Osteoblast (primary cell): ENCODE results near the gene RPL19. TPM values are rescaled to one million over a fixed set of nuclear protein-coding genes. Genes with fewer than 3 reads are reported as not detected.
"Not testable (repeated sequence)": the region's sequence is repeated elsewhere in the genome, so short reads cannot be mapped to it uniquely, and the experiment has no call there.

Experiments used
- DNase-seq: peaks from one replicate; pipeline ENCODE4 v3.0.0; 2011; ENCODE audit warnings: low spot score, mixed read lengths; ENCODE audit not compliant: insufficient read length; ENCODE audit errors: missing footprints
- H2AFZ ChIP-seq: 2 replicates; pipeline ENCODE4 v1.6.0; 2011; ENCODE audit warnings: mild to moderate bottlenecking, low read length
- H3K27ac ChIP-seq: 2 replicates; pipeline ENCODE4 v1.5.1; 2011; ENCODE audit warnings: mild to moderate bottlenecking, low read depth, low read length, moderate library complexity
- H3K27me3 ChIP-seq: 2 replicates; pipeline ENCODE4 v1.6.0; 2012; ENCODE audit warnings: mild to moderate bottlenecking, control low read depth, inconsistent platforms, low read length, moderate library complexity; ENCODE audit not compliant: insufficient read depth
- H3K36me3 ChIP-seq: 2 replicates; pipeline ENCODE4 v1.5.1; 2011; ENCODE audit warnings: mild to moderate bottlenecking, low read length, control low read depth, moderate library complexity; ENCODE audit not compliant: insufficient read depth
- H3K4me1 ChIP-seq: 2 replicates; pipeline ENCODE4 v1.5.1; 2011; ENCODE audit warnings: mild to moderate bottlenecking, low read length, control low read depth, moderate library complexity; ENCODE audit not compliant: insufficient read depth
- H3K4me2 ChIP-seq: 2 replicates; pipeline ENCODE4 v1.6.0; 2011; ENCODE audit warnings: mild to moderate bottlenecking, low read length; ENCODE audit not compliant: insufficient read depth
- H3K4me3 ChIP-seq: fragments of 200-600 bp; sonication (generic); 3 replicates; pipeline ENCODE4 v1.5.1; 2012; ENCODE audit warnings: mild to moderate bottlenecking, low read length, inconsistent platforms; ENCODE audit not compliant: insufficient read depth
- H3K79me2 ChIP-seq: 2 replicates; pipeline ENCODE4 v1.6.0; 2012; ENCODE audit warnings: mild to moderate bottlenecking, low read length, control low read depth, inconsistent platforms; ENCODE audit not compliant: insufficient read depth
- H3K9me3 ChIP-seq: 2 replicates; pipeline ENCODE4 v1.5.1; 2011; ENCODE audit warnings: low read depth, low read length, control low read depth
- H4K20me1 ChIP-seq: 2 replicates; pipeline ENCODE4 v1.6.0; 2012; ENCODE audit warnings: mild to moderate bottlenecking, low read length, control low read depth; ENCODE audit not compliant: insufficient read depth
- CTCF ChIP-seq: IDR thresholded peaks from 2 replicates; pipeline ENCODE4 v1.5.1; 2011; ENCODE audit warnings: mild to moderate bottlenecking, low read depth, low read length, moderate library complexity; ENCODE audit errors: extremely low read depth
- total RNA-seq: library from RNA; depleted of rRNA; stranded (reverse); fragments of >200 nt; gene quantifications from 2 replicates; pipeline ENCODE4 v1.2.3, GENCODE V29; 2012

Gene RPL19
- total RNA-seq, 1 donor: 1,279 TPM

GRCh38 chr17:39244016-39244599, 44.0 kb downstream of the RPL19 start:
- no peak overlapping the region for H3K4me2 ChIP-seq
- no peaks in the 10 kb centered on the region for H3K79me2 ChIP-seq
- peaks cover 4% of the 10 kb centered on the region for H3K27me3 ChIP-seq
- no peak for TF ChIP-seq CTCF
- H2AFZ ChIP-seq: no peak overlapping the region
- H3K27ac ChIP-seq: no peak overlapping the region
- no peaks in the 10 kb centered on the region for H4K20me1 ChIP-seq
- DNase-seq: peak; percentile 45
- no peaks in the 10 kb centered on the region for H3K36me3 ChIP-seq
- no peak overlapping the region for H3K4me3 ChIP-seq
- no peaks in the 10 kb centered on the region for H3K9me3 ChIP-seq
- H3K4me1 ChIP-seq: peaks cover 2% of the 10 kb centered on the region

- H3K79me2 ChIP-seq: no peaks in the 10 kb centered on the region
- TF ChIP-seq CTCF: peak; percentile 95
- peak; percentile 93 for DNase-seq
Observed at GRCh38 chr17:39244600-39245570, 44.8 kb downstream of the RPL19 start.

GRCh38 chr17:39246274-39246673, 46.2 kb downstream of the RPL19 start:
- peaks cover 2% of the 10 kb centered on the region for H3K4me1 ChIP-seq
- H3K4me2 ChIP-seq: no peak overlapping the region
- no peak overlapping the region for H3K4me3 ChIP-seq
- no peak overlapping the region for H2AFZ ChIP-seq
- no peaks in the 10 kb centered on the region for H3K79me2 ChIP-seq
- no peak overlapping the region for H3K27ac ChIP-seq
- TF ChIP-seq CTCF: peak; percentile 11
- no peaks in the 10 kb centered on the region for H3K9me3 ChIP-seq
- DNase-seq: peak; percentile 59
- H3K36me3 ChIP-seq: no peaks in the 10 kb centered on the region
- H3K27me3 ChIP-seq: peaks cover 4% of the 10 kb centered on the region
- no peaks in the 10 kb centered on the region for H4K20me1 ChIP-seq

More at GRCh38 chr17:39244600-39245570, 44.8 kb downstream of the RPL19 start:
- H3K4me2 ChIP-seq: no peak overlapping the region
- no peak overlapping the region for H3K27ac ChIP-seq
- H3K4me3 ChIP-seq: no peak overlapping the region
- no peaks in the 10 kb centered on the region for H4K20me1 ChIP-seq
- H3K4me1 ChIP-seq: peaks cover 2% of the 10 kb centered on the region
- H3K9me3 ChIP-seq: no peaks in the 10 kb centered on the region
- no peak overlapping the region for H2AFZ ChIP-seq
- no peaks in the 10 kb centered on the region for H3K36me3 ChIP-seq
- H3K27me3 ChIP-seq: peaks cover 4% of the 10 kb centered on the region

- H3K4me1 ChIP-seq, DNase-seq, H3K79me2 ChIP-seq, H3K4me2 ChIP-seq, H3K27me3 ChIP-seq, H3K36me3 ChIP-seq, H4K20me1 ChIP-seq, H3K27ac ChIP-seq, H3K9me3 ChIP-seq, H2AFZ ChIP-seq, H3K4me3 ChIP-seq: not testable (repeated sequence)
Observed at GRCh38 chr17:39250076-39250475, 50.0 kb downstream of the RPL19 start.
